HG03139 (cell line): ENCODE data around the gene EIF3B.
A peak's percentile ranks its signal among the peaks of the same experiment; 100 is the strongest.
"Not testable (repeated sequence)": the region's sequence is repeated elsewhere in the genome, so short reads cannot be mapped to it uniquely, and the experiment has no call there.

Source experiments
- ATAC-seq: cut with Tn5 transposase; IDR thresholded peaks from one replicate; pipeline ENCODE4 v1.9.1; 2021; ENCODE audit not compliant: unreplicated experiment

EIF3B gene

GRCh38 chr7:2347351-2348063 lies 7.1 kb upstream of the EIF3B start:
- ATAC-seq = not testable (repeated sequence)

GRCh38 chr7:2350055-2350454 lies 4.6 kb upstream of the EIF3B start:
- ATAC-seq = no peak

- ATAC-seq = no peak
These were observed 3.8 kb upstream of the EIF3B start for GRCh38 chr7:2350861-2351260.

DNA sequence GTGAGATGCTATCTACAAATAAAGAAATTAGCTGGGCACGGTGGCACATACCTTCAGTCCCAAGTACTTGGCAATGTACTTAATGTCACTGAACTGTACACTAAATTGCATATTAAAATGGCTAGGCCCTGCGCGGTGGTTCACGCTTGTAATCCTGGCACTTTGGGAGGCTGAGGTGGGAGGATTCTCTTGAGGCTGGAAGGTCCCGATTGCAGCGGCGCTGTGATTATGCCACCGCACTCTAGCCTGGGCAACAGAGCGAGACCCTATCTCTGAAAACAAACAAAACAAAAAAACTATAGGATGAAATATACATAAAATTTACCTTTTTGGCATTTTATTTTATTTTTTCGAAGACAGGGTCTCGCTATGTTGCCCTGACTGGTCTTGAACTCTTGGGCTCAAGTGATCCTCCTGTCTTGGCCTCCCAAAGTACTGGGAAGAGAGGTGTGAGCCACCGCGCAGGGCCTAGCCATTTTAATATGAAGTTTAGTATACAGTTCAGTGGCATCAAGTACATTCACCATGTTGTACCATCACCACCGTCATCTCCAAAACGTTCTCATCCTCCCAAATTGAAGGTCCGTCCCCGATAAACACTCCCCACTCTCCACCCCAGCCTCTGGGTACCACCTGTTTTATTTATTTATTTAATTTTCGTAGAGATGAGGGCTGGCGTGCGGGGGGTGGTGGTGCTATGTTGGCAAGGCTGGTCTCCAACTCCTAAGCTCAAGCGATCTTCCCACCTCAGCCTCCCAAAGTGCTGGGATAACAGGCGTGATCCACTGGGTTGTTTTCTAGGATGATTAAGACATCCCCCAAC lies 1.3 kb upstream of the EIF3B start:
- no peak for ATAC-seq

DNA sequence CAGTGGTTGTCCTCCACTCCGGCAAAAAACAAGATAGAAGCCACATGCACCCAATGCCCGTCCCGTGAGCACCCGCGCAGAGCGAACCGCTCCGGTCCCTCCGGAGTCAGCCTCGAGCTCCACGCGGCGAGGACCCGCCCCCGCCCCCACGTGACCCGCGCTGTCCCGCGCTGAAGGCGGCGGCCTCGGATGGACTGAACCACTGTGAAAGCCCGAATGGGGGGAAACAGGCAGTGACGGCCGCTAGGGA lies 766 bp upstream of the EIF3B start:
- ATAC-seq = peak; percentile 41

DNA sequence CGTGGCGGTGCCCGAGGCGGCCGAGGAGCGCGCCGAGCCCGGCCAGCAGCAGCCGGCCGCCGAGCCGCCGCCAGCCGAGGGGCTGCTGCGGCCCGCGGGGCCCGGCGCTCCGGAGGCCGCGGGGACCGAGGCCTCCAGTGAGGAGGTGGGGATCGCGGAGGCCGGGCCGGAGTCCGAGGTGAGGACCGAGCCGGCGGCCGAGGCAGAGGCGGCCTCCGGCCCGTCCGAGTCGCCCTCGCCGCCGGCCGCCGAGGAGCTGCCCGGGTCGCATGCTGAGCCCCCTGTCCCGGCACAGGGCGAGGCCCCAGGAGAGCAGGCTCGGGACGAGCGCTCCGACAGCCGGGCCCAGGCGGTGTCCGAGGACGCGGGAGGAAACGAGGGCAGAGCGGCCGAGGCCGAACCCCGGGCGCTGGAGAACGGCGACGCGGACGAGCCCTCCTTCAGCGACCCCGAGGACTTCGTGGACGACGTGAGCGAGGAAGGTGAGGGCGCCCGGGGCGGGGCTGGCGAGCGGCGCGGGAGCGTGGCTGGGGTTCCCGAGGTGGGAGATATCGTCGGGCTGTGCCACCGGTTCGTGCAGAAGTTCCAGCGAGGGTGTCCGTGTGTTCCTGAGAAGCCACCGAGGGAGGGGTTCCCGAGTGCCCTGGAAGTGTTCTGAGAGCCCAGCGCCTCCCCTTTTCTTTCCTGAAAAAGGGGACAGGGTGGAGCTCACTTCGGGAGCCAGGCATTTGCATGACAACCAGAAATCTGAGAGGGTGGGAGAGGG lies 495 bp downstream of the EIF3B start:
- peak; percentile 16 for ATAC-seq

DNA sequence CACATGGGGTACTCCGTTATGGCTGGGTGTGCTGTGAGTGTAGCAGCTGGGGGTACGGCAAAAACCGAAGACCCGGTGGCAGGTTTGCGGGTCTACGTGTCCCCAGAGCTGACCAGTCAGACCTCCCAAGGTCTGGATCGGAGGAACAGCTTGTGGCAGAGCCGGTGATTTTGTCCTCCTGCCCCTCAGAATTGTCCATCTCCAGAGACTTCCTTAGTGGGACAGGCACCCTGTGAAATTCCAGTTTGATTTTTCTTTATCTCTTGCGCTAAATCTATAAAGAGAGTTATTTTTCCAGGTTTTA lies 1.0 kb downstream of the EIF3B start:
- no peak for ATAC-seq

DNA sequence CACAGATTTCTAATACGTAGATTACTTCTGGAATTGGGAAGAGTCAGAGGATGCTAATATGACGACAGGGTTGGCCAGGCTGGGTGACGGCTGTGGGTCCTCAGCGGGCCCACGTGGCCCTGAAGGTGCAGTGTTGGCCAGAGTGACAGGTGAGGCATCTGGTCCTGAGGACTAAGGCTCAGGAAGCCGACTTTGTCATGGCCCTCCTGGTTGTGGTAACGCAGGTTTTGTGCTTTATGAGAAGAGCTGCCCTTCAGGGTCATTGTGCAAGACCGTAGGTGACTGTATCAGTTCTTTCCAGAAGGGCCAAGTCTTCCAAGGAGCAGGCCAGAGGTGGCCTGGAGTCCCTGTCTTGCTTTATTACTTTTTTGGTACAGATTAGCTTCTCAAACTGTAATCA lies 2.5 kb downstream of the EIF3B start:
- ATAC-seq = no peak

DNA sequence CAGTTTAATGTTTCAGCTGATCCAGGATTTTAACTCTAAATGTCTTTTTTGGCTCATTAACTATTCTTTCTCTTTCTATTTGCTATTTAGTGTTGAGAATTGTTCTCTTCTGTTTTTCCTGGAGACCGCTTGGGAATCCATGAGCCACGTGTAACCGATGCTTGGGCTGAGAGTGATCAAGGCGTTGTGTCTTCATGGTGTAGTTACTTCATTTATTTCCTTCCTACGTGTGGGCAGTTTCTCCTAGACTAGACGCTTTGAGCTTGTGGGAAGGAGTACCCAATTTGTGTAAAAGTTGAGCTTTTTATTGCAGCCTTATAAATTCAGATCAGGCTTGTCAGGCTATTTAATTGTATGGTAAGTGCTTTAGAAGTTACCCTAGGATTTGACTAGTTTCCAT lies 2.9 kb downstream of the EIF3B start:
- ATAC-seq = no peak

DNA sequence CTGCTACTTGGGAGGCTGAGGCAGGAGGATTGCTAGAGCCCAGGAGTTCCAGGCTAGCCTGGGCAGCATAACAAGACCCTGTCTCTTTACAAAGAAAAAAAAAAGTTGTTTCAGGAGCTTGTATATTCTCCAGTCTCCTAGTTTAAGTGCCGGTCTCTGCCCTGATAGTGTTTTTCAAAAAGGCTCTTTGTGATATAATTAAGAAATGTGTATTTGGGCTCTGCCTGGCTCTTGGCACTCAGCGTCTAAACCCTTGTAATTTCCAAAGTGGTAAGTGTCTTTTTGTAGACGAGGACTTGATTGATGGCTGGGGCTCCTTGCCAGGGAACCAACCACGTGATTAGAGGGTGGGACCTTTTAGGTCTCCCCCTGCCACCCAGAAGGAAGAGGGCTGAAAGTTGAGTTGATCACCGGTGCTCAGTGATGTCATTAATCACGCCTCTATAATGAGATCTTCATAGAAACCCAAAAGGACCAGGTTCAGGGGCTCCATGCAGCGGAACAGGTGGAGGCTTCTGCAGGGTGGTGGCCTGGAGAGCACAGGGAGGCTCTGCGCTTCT lies 4.4 kb downstream of the EIF3B start:
- ATAC-seq = no peak

DNA sequence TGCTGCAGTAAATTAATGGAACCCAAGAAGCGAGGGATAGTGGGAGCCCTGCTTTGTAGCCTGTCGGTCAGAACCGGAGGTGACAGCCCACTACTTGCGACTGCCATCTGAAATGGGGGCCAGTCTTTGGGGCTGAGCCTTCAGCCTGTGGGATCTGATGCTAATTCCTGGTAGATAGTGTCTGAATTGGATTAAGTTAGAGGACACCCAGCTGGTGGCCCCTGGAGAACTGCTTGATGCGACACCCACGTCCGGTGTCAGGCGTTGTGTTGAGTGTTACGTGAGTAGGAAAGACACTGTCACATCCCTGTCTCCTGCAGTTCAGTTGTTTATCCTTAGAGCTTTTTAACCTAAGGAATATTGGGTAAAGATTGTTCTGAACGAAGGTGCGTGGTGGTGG lies 5.0 kb downstream of the EIF3B start:
- ATAC-seq = no peak

GRCh38 chr7:2360796-2361195 lies 6.2 kb downstream of the EIF3B start:
- no peak for ATAC-seq

- no peak for ATAC-seq
These were observed 7.9 kb downstream of the EIF3B start for GRCh38 chr7:2362385-2363088.

- ATAC-seq = no peak
These were observed 14.5 kb downstream of the EIF3B start for GRCh38 chr7:2369139-2369538.

DNA sequence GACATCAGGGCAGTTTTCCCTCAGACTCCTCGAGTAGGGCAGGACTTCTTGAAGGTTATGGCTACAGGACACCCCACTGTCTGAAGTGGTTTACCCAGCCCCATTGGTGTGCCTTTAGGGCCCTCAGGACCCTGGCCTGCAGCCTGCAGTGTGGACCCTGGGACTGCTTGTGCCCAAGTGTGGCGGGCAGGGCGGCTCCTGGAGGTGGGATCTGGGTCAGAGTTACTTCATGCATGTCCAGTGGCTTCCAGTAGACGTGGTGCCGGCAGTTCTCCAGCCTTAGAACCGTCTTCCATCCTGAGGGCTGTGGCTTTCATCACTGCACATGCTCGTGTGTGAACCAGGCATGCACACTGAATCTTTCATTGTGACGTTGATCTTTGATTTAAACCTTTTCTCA lies 16.7 kb downstream of the EIF3B start:
- ATAC-seq = no peak

GRCh38 chr7:2372724-2373123 lies 18.1 kb downstream of the EIF3B start:
- ATAC-seq = no peak

GRCh38 chr7:2373124-2373556 lies 18.5 kb downstream of the EIF3B start:
- ATAC-seq = no peak

GRCh38 chr7:2373646-2374045 lies 19.0 kb downstream of the EIF3B start:
- ATAC-seq = no peak

DNA sequence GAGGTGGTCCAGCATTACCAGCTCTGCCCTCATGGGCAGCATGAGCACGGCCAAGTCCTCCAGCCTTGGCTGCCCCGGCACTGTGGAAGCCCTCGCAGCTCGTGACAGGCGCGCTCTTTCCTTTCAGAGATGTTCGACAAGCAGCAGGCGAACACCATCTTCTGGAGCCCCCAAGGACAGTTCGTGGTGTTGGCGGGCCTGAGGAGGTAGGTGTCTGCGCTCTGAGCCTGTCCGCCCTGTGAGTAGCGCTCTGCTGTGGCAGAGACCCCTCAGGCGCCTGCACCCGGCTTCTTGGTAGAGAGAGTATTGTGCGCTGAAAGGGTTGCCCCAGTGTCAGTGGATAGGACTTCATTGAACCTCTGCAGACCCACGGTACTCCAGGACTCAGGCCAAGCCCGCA lies 19.8 kb downstream of the EIF3B start:
- no peak for ATAC-seq

DNA sequence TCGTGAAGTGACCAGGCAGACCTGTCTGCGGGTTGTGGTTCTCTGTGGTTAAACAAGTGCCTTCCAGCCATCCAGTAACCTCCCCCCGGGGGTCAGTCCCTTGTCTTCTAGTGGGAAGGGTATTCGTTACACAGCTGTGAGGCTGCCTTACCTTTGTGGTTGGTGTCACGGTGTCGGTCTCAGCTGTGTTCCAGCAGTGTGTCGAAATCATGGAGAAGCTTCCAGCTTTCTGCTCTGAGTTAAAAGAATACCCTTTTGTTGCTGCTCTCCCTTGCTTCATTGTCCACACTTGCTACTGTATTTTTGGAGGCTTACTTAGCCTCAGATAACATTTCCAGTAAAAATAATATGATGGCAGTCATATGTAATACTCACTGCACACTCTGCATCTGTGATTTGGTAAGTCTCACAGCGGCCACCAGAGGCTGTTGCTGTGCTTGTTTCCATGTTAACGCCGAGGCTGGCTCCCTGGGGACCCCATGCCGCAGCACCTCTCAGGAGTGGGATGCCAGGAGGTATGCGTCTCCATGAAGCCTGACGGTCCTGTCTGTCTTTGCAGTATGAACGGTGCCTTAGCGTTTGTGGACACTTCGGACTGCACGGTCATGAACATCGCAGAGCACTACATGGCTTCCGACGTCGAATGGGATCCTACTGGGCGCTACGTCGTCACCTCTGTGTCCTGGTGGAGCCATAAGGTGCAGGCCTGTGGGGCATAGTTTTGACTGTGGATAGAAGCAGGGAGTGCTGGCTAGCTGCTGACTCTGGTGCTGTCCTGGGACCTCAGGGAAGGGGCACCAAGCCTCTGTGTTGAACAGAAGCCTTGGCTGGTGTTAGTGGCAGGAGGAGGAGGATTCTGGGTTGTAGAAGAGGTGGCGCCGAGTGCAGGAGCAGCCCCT lies 20.5 kb downstream of the EIF3B start:
- no peak for ATAC-seq
